GM21737 (cell line): ENCODE data around the gene ZMIZ1.

Source experiments
- ATAC-seq: cut with Tn5 transposase; IDR thresholded peaks from one replicate; pipeline ENCODE4 v1.9.1; 2021; ENCODE audit warnings: mild to moderate bottlenecking, moderate library complexity; ENCODE audit not compliant: unreplicated experiment

ZMIZ1 gene

GRCh38 chr10:79050896-79051555, 17.7 kb upstream of the ZMIZ1 start:
- no peak for ATAC-seq

- ATAC-seq, result no peak
Measured at GRCh38 chr10:79051766-79052165, 17.0 kb upstream of the ZMIZ1 start.

- no peak for ATAC-seq
Measured at GRCh38 chr10:79052291-79053080, 16.3 kb upstream of the ZMIZ1 start.

DNA sequence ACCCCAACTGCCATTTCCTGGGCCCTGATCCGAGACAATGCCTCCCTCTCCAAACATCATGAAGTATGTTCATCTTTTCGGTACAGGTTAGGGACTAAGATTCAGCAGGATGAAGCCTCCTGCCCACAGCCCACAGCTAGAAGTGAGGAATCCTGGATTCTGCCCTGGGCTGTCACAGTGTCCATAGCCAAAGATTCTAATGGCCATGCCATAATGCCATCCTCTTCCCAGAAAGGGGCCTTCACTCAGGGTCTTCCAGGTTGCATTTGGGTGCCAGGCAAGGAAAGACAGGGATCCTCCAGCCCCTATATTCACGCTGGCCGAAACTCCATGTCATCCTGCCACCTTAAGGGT, 15.7 kb upstream of the ZMIZ1 start:
- no peak for ATAC-seq

GRCh38 chr10:79053481-79054202, 15.1 kb upstream of the ZMIZ1 start:
- no peak for ATAC-seq

DNA sequence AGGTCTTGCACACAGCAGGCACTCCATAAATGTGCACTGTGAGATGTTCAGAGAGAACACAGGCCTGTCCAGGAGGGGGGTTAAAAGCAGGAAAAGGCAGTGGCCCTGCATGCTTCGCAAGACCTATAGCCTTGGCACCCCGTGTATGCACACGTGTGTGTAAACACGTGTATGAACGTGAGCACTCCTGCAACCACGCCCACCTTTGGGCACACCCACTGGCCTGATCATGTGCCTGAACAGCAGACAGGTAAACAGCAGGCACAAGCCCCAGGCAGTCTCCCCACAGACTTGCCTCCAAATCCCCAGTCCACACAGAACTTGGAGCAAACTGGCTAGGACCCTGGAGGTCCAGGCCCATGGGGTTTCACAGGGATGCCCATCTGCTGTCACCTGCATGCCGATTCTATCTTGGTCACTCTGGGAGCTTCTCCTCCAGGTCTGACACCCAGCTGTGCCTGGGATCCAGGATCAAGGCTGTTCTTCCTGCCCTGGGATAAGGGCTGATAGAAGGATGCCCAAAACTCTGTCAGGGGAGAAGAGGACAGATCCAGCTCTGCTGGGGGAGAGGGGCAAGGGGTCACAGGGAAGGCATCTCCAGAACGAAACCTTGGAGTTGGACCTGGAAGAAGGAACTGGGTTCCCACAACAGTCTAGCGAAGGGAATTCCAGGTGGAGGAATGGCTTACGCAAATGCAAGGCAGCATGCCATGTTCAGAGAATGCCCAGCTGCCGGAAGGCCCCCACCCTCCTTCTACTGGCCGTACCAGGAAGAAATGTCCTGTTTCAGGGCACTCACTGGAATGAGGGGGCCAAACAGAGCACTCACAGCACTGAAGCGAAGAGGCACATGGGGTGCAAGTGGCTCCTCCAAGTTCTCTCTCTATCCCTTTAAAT, 14.3 kb upstream of the ZMIZ1 start:
- ATAC-seq, result no peak

- ATAC-seq, result no peak
Measured at GRCh38 chr10:79055100-79055782, 13.5 kb upstream of the ZMIZ1 start.

DNA sequence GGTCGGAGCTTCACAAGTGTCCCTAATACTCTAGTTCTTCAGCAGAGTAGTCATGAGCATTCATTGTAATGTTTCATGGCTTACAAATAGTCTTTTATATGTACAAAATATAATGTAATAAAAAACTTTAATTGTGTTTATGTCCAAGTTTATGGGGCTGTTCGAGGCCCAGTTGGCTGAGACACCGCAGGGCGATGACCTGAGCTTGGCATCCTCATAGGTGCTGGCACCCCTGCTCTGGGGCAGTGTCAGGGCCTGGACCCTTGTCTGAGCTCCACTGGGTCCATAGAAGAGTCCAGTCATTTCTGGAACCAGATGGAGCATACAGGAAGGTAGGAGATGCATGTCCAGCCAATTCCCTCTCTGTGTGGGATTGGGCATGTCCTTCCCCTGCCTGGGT, 12.9 kb upstream of the ZMIZ1 start:
- ATAC-seq, result no peak

DNA sequence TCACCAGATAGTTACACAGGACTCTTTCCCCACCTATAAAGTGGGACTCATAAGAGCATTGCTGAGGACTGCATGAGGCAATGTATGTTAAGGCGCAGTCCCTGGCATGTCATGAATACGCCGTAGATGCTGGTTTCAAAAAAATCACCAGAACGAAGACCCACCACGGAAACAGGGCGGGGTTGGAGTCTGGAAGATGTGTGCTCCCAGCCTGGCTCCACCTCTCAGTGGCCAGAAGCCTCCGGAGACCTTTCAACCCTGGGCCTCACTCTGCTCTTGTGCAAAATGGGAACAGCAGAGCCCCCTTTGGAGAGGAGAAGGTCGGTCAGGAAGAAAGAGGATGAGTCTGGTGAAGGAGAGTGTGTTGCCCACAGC, 12.4 kb upstream of the ZMIZ1 start:
- ATAC-seq, result no peak

DNA sequence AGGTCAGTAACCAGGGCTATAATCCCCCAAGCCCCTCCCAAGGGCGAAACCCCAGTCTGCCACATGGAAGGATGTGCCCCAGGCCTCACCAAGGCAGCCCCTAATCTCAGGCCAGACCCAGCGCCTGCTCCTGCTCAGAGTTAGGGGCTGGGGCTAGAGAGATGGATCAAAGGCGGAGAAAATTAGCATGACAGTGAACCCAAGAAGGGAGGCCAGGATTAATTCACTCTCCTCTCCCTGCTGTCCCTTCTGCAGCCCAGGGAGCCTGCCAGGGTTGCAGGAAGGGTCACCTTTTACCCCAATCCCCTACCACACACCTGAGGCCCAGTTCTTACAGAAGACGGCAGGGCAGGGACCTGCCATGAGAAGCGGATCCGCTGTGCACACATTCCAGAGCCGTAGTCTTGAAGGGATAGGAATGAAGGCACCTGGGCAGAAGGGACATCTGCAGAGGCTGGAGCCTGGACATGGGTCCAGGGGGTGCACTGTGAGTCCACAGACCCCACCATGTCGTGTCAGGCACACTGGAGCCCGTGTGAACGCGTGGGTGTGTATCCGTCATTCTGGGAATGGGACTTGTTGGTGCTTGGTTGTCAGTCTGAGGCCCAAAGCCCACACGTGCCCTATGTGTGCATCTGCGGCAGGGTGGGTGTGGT, 11.9 kb upstream of the ZMIZ1 start:
- ATAC-seq, result no peak

GRCh38 chr10:79057481-79058275, 11.1 kb upstream of the ZMIZ1 start:
- no peak for ATAC-seq

DNA sequence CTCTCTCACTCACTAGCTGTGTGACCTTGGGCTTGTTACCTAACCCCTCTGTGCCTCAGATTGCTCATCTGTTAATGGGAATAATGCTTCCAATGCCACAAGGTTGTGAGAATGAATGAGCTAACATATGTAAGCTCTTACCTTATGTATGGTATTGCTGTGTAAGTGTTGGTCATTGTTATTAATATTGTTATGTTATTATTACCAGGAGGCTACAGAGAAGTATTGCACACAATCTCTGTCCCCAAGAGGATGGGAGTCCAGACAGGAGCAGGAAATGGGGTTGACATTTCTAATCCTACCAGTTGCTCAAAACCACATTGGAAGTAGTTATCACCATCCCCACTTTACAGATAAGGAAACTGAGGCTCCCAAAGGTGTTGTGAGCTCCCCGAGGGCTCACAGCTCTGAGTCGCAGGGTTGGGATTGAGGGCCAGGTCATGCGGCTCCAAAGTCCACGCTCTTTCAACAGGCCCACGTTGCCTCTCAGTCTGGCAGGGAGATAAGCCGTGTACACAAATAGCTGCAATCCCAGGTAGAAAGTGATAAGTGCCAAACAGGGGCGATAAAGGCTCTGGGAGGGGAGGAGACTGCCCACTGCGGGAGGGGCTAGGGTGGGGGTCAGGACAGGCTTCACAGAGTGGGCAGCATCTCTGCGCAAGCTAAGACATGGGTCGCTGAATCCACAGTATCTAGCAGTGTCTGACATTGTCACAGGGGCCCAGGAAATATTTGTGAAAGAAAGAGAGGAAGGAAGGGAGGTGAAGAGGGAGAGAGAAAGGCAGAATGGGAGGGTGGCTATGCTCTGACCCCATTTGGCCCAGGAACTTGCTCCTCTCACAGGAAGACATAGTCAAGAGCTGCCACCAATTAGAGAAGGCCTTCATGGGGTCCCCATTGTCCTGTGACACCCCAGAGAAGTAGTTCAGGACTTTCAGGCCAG, 9.6 kb upstream of the ZMIZ1 start:
- ATAC-seq, result no peak

DNA sequence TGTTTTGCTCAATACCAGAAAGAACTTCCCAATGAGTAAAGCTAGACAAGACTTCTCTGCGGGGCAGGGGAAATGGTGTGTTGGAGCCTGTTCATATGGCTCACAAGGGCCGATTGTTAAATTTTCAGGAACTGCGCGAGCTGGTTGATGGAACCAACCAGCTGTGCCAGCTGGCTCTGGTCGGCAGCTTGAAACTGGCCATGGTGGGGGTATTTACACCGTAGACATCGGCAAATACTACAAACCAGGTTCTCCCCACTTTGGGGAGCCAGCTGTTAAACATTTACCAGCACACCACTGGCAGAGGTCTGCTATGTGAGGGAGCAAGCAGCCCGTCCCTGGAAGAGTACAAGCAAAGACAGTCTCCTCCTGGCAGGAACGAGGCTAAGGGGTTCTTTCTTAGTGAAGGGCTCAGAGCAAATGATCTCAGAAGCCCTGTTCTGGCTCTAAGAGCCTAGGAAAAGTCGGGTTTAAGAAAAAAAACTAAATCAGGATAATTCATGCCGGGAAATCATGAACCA, 8.8 kb upstream of the ZMIZ1 start:
- no peak for ATAC-seq

- ATAC-seq, result no peak
Measured at GRCh38 chr10:79060641-79061255, 8.0 kb upstream of the ZMIZ1 start.

GRCh38 chr10:79061441-79062315, 7.1 kb upstream of the ZMIZ1 start:
- no peak for ATAC-seq

GRCh38 chr10:79063071-79063491, 5.7 kb upstream of the ZMIZ1 start:
- no peak for ATAC-seq
